Amniotic stem cell (primary cell): ENCODE data around the gene LMF2.
"Not testable (repeated sequence)": the region's sequence is repeated elsewhere in the genome, so short reads cannot be mapped to it uniquely, and the experiment has no call there.

Experiments used
- DNase-seq: peaks from one replicate; lab custom pipeline; 2025; lab: John Stamatoyannopoulos, UW

LMF2 gene

DNA sequence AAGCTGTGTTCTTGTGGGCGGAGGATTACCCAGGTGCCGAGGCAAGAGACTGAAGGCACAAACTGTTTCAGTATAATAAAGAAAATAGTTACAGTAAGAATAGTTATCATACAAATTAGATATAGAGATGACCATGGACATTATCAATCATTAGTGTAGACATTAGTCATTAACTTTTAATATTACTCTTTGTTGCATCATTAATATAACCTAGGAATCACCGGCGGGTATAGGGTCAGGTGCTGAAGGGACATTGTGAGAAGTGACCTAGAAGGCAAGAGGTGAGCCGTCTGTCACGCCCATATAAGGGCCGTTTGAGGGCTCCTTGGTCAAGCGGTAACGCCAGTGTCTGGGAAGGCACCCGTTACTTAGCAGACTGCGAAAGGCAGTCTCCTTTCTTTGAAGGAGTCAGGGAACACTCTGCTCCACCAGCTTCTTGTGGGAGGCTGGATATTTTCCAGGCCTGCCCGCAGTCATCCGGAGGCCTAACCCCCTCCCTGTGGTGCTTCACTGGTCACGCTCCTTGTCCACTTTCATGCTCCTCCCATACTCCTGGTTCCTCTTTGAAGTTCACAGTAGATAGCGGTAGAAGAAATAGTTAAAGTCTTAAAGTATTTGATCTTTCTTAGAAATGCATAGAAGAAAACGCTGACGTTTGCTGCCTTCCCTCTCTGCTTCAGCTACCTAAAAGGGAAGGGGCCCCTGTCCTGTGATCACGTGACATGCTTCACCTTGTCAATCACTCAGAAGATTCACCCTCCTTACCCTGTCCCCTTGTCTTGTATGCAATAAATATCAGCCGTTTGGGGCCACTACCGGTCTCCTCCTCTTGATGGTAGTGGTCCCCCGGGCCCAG lies 26.6 kb upstream of the LMF2 start:
- not testable (repeated sequence) for DNase-seq

DNA sequence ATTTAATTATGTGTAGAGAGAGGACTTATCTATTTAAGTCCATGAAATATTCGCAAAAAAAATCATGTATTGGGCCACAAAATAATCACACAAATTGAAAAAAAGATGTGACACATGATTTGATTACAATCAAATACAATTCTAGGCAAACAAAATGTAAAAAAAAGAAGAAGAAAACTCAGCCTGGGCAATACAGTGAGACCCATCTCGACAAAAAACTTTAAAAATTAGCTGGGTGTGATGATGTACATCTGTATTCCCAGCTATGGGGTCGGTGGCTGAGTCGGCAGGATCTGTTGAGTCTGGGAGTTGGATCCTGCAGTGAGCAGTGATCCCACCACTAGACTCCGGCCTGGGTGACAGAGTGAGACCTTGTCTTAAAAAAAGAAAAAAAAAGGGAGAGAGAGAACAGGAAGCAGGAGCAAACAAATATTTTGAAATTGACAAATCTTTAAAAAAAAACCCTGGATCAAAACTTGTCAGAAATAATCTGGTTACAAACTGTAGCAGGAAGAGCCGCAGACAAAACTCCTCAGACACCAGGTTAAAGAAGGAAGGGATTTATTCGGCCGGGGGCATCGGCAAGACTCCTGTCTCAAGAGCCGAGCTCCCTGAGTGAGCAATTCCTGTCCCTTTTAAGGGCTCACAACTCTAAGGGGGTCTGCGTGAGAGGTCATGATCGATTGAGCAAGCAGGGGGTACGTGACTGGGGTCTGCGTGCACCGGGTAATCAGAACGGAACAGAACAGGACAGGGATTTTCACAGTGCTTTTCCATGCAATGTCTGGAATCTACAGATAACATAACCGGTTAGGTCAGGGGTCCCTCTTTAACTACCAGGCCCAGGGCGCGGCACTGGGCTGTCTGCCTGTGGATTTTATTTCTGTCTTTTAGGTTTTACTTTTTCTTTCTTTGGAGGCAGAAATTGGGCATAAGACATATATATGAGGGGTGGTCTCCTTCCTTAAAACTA lies 25.6 kb upstream of the LMF2 start:
- DNase-seq: no peak

DNA sequence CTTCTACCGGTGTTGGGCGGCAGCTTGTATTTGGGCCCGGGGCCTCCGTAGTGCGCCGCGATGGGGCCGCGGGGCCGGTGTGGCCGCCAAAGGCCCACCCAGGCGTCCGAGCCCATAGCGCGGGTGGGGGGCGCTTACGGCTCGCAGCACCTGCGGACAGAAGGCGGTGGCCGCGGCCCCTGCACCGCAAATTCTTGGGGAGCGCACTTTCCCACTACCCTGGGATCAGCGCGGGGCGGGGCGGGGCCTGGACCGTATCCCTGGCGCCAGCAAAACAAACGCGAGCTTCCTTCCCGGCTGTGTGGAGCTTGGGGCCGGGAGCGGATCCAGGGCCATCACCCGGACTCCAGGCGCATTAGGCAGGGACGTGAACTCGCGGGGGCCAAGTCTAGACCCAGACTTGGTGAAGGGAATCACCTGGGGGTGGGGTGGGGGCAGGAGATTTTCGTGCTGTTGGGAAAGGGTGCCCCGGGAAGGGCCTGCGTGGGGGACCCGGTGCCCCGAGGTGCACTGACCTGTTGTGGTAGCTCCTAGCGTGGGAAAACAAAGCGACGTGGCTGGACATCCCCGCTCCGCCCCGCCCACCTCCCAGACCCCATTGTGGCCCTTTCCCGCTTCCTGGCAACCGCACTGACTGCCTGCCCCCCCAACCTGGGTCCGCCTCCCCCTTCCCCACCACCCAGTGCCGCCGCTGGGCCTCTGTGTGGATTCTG lies 24.6 kb upstream of the LMF2 start:
- no peak for DNase-seq

DNA sequence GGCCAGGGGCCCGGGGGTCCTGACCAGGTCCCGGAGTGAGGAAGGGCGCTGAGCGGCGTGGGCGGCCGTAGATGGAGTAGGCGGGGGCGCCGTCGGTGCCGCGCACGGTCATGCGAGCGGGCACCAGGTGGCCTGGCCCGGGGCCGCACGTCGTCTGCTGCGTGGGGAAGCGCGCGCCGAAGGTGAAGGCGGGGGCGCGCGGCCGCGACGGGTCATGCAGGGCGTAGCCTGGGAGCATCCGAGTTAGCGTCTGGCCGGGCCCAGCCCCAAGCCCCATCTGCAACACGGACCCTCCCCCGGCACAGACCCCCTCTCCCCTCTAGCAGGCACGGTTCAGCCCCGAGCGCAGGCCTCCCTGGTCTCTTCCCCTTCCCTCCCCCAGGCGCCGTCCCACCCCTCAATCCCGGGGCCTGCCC lies 24.1 kb upstream of the LMF2 start:
- no peak for DNase-seq

DNA sequence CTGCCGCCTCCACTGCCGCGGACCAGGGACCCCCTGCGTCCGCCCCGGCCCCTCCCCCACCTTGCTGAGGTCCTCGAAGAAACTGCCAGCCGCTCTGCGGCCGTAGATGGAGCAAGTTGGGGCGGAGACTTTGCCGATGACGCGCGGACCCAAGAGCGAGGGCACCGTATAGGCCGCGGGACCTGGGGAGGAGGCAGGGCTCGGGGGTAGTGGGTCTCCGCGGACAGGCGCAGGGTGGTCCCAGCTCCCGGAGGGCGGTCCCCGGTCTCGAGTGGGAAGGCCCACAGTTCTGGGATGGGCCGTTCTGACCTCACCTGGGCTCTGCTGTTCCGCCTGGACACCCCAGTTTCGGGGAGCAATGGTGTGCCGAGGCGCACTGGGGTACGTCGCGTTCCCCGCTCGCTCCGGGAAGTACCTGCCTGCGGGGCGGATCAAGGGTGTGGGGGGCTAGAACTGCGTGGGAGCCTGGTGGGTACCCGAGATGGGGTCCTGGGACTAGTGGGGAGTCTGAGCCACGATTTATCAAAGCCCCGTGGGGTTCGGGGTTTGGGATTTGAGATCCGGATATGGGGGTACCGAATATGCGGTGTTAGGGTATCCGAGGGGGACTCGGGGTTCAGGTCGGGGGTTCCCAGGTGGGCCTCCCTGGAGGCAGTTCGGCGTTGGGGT lies 23.5 kb upstream of the LMF2 start:
- no peak for DNase-seq

DNA sequence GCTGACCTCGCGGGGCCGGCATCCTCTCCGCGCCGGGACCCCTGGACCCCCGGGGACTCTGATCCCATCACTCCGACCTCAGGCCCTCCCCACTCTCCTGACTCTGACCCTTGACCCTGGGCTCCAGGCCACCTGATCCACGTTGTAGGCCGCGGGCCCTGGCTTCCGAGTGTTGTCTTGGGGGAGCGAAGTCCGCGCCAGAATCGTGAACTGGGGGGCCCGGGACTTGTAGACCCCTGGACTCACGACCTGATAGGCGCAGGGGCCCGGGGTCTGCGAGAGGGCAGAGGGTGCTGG lies 23.0 kb upstream of the LMF2 start:
- no peak for DNase-seq

DNA sequence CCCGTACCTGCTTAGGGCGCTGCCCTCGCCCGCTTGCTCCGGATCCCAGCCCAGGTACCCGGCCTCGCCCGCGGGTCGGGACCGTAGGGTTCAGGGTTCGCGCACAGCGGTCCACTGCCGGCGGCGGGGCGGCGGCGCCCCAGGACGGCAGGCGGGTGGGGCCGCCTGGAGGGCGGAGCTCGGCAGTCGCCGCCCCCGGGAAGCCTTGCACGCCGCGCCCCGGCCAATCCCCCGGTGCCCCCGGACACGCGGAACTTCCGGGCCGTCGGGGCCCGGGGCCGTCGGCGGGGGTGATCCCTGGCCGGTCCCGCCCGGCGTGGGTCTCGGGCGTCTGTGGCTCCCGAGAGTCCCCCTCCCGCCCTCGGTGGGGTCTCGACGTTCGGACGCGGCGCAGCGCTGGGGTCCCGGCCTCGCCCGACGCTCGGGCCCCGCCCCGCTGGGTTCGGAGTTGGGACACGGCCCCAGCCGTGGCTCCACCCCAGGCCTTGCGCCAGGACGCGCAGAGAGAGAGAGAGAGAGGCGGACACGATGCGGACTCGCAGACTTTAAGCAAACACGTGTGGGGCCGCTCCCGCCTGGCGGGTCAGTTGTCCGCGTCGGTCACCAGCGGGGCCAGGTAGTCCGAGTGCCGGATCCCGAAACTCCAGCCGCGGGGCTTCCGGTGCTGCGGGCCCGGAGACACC lies 22.5 kb upstream of the LMF2 start, which contains the start of gene TYMP:
Gene TYMP (minus strand): TSS at position 116 of the 683 bp plus-strand sequence. CDS start 303 bp downstream, outside the sequence.
- DNase-seq: no peak

DNA sequence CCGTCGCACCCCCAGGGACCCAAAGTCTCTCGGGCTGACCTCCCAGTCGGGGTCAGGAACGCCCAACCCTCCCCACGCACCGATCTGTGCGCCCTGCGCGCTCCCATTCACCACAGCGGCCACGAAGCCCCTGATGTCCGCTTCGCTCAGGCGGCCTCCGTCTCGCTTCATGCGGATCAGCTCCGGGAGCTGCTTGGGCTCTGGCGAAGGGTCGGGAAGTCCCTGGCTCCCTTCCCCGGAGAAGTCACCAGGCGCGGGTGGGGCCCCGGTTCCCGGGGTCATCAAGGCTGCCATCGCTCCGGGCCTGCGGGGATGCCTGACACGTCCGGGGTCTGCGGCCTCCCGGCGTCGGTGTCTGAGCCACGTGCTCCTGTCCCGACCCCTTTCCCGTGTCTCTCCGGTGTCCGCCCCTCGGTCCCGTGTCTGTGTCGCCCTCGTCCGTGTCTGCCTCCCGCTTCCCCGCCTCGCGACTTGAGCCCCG lies 22.0 kb upstream of the LMF2 start:
- DNase-seq: no peak

DNA sequence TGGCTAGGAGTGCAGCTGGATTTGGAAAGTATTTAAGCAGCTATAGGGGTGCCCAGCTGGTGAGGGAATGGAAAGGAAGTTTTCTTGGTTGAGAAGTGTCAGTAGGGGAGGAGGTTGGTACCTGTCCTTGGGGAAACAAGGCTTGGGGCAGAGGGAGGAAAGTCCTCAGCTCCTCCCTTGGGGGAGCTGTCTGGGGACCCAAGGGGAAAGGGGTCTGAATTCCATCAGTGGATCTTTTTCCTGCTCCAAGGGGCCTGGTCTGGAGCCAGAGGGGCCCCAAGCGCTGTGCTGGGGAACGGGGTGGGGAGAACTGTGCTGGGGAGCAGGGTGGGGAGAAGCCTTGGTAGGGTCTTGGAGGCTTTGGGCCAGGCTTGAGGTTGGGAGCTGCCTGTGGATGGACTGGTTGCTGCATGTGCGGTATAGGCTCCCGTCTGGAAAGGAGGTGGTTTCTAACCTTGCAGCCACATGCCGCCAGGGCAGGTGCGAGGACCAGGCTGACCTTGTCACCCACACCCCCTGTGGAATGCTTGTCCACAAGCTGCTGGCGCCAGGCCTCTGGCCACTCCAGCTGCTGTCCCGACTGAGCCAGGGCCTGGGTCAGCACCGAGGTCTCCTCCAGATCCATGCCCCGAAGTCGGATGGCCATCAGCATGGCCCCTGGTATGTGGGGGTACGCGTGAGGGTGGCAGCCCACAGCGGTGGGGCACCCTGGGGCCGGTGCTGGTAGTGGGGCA lies 21.3 kb upstream of the LMF2 start:
- DNase-seq: no peak

DNA sequence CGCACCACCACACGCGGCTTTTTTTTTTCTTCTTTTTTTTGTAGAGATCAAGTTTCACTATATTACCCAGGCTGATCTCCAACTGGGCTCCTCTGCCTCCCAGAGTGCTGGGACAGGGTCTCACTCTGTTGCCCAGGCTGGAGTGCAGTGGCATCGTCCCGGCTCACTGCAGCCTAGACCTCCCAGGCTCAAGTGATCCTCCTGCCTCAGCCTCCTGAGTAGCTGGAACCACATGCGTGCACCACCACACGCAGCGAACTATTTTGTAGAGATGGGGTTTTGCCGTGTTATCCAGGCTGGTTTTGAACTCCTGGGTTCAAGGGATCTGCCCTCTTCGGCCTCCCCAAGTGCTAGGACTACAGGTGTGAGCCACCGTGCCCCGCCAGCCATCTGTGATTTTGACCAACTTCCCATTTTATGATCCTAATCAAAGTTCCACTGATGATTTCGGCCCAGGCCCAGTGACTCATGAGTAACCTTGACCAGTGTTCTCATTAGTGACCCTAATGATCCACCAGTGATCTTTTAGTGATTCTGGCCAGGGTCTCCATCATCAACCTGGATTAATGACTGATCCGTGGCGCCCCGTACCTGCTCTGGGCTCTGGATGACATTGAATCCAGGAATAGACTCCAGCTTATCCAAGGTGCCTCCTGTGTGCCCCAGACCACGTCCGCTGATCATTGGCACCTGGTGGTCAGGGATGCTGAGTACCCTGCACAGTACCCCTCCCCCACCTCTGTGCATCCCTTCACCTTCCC lies 20.6 kb upstream of the LMF2 start:
- DNase-seq: no peak

DNA sequence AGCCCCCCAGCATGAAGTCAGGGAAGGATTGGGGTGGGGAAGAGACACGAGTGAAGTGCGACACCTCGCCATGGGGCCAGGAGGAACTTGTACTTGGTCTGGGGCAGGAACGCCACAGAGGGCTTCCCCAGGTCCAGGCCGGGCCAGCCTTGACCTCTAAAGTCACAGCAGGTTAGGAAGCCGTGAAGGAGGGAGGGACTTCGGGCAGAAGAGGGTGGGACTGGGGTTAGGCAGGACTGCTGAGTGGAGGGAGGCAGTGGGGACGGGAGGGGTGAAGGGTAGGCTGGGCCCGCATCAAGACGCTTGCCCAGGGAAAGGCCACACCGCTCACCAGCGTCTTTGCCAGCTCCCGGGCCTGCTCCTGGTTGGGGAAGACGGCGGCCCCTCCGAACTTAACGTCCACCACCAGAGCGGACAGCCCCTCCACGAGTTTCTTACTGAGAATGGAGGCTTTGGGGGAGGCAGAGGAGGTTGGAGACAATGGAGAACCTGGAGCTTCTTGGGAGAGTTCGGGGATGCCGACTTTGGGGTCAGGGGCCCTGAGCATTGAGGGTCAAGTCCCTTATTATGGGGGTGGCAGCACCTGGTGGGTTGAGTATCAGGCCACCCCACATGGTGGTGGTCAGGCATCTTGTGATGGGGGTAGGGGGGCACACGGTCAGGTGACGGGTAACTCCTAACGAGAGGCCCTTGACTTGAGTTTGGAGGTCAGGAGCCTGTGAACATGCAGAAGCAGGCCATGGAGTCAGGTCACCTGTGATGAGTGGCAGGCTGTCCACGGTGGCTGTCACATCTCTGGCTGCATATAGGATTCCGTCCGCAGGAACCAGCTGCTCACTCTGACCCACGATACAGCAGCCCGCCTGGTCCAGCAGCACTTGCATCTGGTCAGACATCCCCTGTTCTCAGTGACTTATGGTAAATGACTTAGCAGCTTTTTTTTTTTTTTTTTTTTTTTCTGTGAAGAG lies 19.6 kb upstream of the LMF2 start:
- no peak for DNase-seq

DNA sequence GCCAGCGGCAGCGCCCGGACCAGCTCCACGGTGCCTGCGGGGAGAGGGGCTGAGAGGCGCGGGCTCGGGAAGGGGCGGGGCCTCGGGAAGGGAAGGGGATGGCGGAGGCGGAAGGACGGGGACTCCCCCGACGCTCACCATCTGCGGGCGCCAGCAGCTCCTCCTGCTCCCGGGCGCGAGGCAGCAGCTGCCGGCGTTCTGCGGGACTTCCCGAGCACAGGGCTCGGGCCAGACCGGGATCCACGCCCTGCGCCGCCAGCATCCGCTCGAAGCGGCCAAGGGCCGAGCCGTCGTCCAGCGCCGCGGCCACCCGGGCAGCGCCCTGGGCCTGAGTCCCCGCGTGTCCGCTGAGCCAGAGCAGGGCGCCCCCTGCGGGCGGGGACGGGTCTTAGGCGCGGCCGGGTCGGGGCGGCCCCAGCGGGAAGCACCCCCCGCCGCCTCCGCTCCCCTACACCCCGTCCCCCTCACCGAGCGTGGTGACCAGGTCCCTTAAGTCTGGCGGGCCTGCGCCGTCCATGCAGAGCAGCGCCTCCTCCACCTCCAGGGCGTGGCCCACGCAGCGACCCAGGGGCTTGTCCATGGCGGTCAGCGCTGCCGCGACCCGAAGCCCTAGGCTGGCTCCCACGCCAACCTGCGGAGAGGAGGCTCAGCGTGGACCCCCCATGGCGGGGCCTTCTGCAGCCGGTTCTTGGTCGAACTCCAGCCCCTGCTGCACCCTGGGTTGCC lies 18.8 kb upstream of the LMF2 start:
- DNase-seq: peak; percentile 26

DNA sequence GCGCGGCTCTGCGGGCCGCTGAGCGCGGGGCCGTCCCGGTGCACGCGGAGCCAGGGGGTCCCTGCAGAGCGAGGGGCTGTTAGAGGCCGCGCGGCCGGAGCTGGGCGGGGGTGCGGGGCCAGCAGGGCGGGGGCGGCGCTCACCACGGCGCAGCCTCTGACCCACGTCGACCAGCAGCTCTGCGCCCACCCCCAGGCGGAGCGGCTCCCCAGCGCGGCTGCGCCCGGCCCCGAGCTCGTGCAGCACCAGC lies 18.3 kb upstream of the LMF2 start:
- no peak for DNase-seq

DNA sequence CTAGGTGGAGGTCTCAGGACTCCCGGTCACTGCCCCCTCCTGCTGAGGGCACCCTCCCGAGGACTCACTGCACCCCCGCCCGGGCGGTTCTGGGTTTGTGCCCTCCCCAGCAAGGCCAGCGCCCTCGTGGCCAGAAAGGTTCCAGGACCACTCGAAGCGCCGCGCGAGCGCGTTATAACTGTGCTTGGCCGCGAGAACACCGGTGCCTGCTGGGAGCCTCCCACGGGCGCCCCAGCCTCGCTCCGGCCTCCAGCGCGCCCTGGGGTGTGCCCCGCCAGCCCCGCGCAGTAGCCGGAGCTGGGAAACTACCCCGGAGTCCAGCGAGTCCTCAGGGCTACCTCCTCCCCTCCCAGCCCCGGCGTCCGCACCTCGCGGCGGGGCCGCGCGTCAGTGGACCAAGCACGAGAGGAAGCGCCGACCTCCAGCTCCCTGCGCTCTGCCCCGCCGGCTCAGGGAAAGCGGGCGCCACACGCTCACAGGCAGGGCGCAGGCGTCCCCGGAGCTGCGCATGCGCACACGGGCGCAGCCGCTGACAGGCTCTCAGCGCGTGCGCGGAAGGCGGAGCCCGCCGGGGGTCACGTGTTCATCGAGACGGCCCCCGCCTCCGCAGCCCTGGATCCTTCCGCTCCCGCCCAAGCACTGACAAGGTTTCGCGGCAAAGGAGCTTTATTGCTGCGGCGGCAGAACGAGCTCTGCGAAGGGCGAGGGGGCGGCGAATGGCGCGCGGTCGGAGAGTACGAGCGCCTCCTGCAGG lies 17.8 kb upstream of the LMF2 start, which contains the start of gene SCO2:
Gene SCO2 (minus strand): TSS at position 495 of the 754 bp plus-strand sequence. CDS start 1,187 bp downstream, outside the sequence.
- DNase-seq: peak; percentile 95

DNA sequence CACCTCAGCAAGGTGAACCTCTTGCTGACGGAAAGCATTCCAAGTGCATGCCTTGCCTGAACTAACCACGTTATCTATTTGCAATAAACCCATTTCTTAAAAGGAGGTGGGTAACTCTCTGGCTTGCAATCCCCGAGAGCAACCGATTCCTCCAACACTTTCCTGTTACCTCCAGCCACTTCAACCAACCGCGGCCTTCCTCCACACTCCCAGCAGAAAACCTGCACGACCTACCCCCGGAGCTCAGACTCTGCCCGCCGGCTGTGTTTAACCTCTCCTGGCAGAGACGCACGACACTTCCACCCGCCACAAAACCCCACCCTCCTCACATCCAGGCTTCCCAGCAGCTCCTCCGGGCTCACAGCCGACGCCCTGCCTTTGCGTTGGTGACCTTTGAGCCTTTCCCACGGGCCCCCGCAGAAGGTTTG lies 17.2 kb upstream of the LMF2 start:
- DNase-seq: no peak

DNA sequence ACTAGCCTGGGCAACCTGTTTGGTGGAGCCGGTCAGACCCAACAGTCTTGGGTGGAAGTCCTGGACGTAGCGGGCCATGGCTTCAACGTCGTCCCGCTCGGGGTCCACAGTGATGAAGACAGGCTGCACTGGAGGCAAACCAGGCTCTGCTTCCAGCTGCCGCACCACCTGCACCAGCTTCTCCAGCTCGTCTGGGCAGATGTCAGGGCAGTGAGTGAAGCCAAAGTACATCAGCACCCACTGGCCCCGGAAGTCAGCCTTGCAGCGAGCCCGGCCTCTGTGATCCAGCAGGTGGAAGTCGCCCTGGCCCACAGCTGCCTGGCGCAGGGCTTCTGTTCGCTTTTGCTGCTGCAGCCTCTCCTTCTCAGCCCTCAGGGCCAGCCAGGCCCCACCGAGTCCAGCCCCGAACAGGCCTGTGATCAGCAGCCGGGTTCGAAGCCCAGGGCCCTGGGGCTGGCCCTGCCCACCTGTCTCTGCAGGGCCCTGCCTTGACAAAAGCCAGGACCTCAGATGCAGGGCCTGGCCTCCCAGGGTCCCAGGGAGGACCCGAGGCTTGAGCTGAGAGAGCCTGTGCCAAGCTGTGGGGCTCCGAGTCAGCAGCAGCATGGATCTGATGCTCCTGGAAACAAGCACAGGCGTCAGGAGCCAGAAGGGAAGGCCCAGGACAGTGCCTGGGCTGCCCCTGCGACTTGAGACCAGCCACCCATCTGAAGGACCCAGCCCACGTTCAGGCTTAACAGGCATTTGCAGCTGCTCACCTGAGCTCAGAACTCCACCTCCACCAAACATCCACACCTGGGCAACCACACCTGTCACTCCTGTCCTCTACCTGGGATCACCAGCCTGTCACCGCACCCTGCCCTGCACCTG lies 16.5 kb upstream of the LMF2 start:
- no peak for DNase-seq
